HepG2 (cell line): ENCODE data around the gene DCC.

Experiments used
- CAMTA2 ChIP-seq: sonication (generic); formaldehyde crosslinking; IDR thresholded peaks from 2 replicates; pipeline ENCODE4 v1.4.0; 2020; ENCODE audit warnings: mild to moderate bottlenecking, missing genetic modification reagents, borderline replicate concordance
- CCDC6 ChIP-seq: sonication (generic); formaldehyde crosslinking; IDR thresholded peaks from 2 replicates; pipeline ENCODE4 v1.8.1; 2022; ENCODE audit warnings: mild to moderate bottlenecking, missing genetic modification reagents, moderate library complexity
- GATAD2A ChIP-seq: IDR thresholded peaks from 2 replicates; pipeline ENCODE4 v1.6.1; 2016
- KDM5B ChIP-seq: sonication (generic); formaldehyde crosslinking; IDR thresholded peaks from 2 replicates; pipeline ENCODE4 v1.4.0; 2020; ENCODE audit warnings: missing genetic modification reagents, mild to moderate bottlenecking, borderline replicate concordance
- MIER2 ChIP-seq: IDR thresholded peaks from 2 replicates; pipeline ENCODE4 v1.6.1; 2016; ENCODE audit warnings: missing biosample characterization, missing genetic modification reagents
- NFATC3 ChIP-seq: sonication (generic); formaldehyde crosslinking; IDR thresholded peaks from 2 replicates; pipeline ENCODE4 v1.5.1; 2020; ENCODE audit warnings: mild to moderate bottlenecking, missing genetic modification reagents
- PTBP1 ChIP-seq: fragments of 200-400 bp; formaldehyde crosslinking; IDR thresholded peaks from 2 replicates; pipeline ENCODE4 v1.6.1; 2018; ENCODE audit warnings: low read length, low read depth; ENCODE audit not compliant: poor library complexity, severe bottlenecking
- ZNF605 ChIP-seq: sonication (generic); formaldehyde crosslinking; IDR thresholded peaks from 2 replicates; pipeline ENCODE4 v1.8.0; 2022; ENCODE audit warnings: mild to moderate bottlenecking, missing genetic modification reagents
- TF ChIP-seq, protein P1 (sequence below): sonication (generic); formaldehyde crosslinking; IDR thresholded peaks from 2 replicates; pipeline ENCODE4 v1.5.0; 2020; ENCODE audit warnings: mild to moderate bottlenecking, missing genetic modification reagents, moderate library complexity

DNA sequence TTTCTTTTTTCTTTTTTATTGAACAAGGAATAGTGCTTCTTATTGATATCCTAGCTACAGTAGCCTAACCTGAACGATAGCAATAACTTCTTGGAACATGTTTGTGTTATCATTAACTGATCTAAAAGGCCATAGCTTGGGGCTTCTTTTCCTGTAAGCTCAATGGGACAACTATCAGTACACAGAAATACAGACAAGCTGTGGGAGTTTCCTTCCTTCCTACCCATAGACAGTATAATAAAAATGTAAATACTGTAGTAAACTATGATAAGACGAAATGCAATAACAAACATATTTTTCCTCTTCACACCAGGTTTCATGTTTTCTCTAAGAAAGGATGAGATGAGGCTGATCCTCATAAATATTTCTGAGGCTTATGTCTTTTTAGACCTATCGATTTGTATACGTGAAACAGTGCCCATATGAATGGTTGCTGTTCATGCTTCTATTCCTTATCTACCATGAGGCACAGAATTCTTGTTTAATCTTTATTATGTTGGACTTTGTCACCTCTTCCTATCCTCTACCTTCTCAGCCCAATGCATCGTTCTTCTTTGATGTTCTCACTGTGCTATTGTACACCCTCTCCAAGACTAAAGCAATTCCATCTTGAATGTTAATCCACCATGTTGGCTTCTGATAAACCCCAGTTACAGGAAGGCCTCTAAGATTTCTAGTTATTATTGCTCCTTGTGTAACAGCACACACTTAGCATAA, 361.4 kb downstream of the DCC start:
- TF ChIP-seq, protein P1, sequence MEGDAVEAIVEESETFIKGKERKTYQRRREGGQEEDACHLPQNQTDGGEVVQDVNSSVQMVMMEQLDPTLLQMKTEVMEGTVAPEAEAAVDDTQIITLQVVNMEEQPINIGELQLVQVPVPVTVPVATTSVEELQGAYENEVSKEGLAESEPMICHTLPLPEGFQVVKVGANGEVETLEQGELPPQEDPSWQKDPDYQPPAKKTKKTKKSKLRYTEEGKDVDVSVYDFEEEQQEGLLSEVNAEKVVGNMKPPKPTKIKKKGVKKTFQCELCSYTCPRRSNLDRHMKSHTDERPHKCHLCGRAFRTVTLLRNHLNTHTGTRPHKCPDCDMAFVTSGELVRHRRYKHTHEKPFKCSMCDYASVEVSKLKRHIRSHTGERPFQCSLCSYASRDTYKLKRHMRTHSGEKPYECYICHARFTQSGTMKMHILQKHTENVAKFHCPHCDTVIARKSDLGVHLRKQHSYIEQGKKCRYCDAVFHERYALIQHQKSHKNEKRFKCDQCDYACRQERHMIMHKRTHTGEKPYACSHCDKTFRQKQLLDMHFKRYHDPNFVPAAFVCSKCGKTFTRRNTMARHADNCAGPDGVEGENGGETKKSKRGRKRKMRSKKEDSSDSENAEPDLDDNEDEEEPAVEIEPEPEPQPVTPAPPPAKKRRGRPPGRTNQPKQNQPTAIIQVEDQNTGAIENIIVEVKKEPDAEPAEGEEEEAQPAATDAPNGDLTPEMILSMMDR (CRISPR knock-in tag) = no peak
- TF ChIP-seq MIER2 (CRISPR knock-in tag) (no peak), CAMTA2 (no peak), ZNF605 (CRISPR knock-in tag) (no peak), GATAD2A (CRISPR knock-in tag) (no peak), CCDC6 (CRISPR knock-in tag) (no peak), KDM5B (CRISPR knock-in tag) (no peak), PTBP1 (no peak), NFATC3 (no peak)
